Psoas muscle (tissue), 8 donors: ENCODE measurements around the gene RPL19. TPM values are rescaled to one million over a fixed set of nuclear protein-coding genes. Genes with fewer than 3 reads are reported as not detected.

ENCODE experiments used
- ATAC-seq, 4 donors: fragments of 200-7000 bp; cut with Tn5 transposase; one replicate each; pipeline ENCODE4 v1.9.1; 2020; ENCODE audit warnings: moderate library complexity in 3 of 4, mild to moderate bottlenecking in 2 of 4
- DNase-seq, 2 donors: peaks; one replicate each; pipeline ENCODE4 v3.0.0-alpha.2; 2020
- H3K27ac ChIP-seq: fragments of 200-600 bp; one replicate; pipeline ENCODE4 v1.8.0; 2022
- H3K27me3 ChIP-seq, 3 donors: fragments of 200-600 bp in 1 of 3; one replicate each; pipeline versions ENCODE4 v1.6.1 to v1.8.0; 2013 to 2022; ENCODE audit warnings: low read length in 2 of 3, mild to moderate bottlenecking in 2 of 3, moderate library complexity in 1 of 3; ENCODE audit not compliant: insufficient read depth in 3 of 3
- H3K36me3 ChIP-seq, 2 donors: fragments of 200-600 bp in 1 of 2; one replicate each; pipeline versions ENCODE4 v1.6.1 to v1.8.0; 2013 to 2022; ENCODE audit warnings: low read depth in 1 of 2, mild to moderate bottlenecking in 1 of 2, moderate library complexity in 1 of 2; ENCODE audit not compliant: insufficient read depth in 1 of 2
- H3K4me1 ChIP-seq: fragments of 200-600 bp; one replicate; pipeline ENCODE4 v1.8.0; 2022
- H3K4me3 ChIP-seq: fragments of 200-600 bp; one replicate; pipeline ENCODE4 v1.8.0; 2022; ENCODE audit warnings: mild to moderate bottlenecking
- H3K9me3 ChIP-seq: fragments of 200-600 bp; one replicate; pipeline ENCODE4 v1.8.0; 2022
- WGBS, 3 donors: extraction: QIAGEN DNeasy Blood & Tissue Kit; methylation state at CpG; one replicate each; pipeline versions ENCODE4 v1.1.6 to v1.1.7; 2013; 5-methylcytosine and 5-hydroxymethylcytosine counted together
- intact Hi-C, 2 donors: fragments of 100-400 bp; cut with DNase I; formaldehyde crosslinking; loops; one replicate each; pipeline versions ENCODE4 v1.11.0 to v1.14.2; 2022
- polyA plus RNA-seq, 3 donors: library from polyadenylated mRNA; stranded (reverse); fragments of 200-250 nt; gene quantifications; one replicate each; pipeline ENCODE4 v1.2.3, GENCODE V29; 2013
- total RNA-seq, 4 donors: library from RNA; stranded (reverse); fragmentation: NEBNext Ultra II Directional in 2 of 4; extraction: Animal tissue kit (Norgen Biotek cat#: 25700) in 2 of 4; gene quantifications; one replicate each; pipeline versions ENCODE4 v1.2.1 to v1.2.4, GENCODE V29; 2021 to 2023
- TF ChIP-seq, protein P1 (sequence below): fragments of 200-600 bp; IDR thresholded peaks from one replicate; pipeline ENCODE4 v1.8.0; 2022; ENCODE audit warnings: antibody characterized with exemption
- donor health status: healthy with polysubstance abuse.
- donor health status: DM: no; HTN: no; CAD: no; lungs with moderate emphysema.
- donor health status: Bipolar disorder and iron deficiency.
- donor health status: healthy.
- donor health status: DM: yes; HTN: yes; CAD: no.
- donor health status: DM: no; HTN: no; CAD: no.
- donor health status: DM: no; HTN: no; CAD: no.
- donor health status: DM: yes; HTN: yes; CAD: no.

The RPL19 gene
- total and polyA plus RNA-seq, 7 donors = 1,146 to 3,039 (median 1,520) TPM

DNA sequence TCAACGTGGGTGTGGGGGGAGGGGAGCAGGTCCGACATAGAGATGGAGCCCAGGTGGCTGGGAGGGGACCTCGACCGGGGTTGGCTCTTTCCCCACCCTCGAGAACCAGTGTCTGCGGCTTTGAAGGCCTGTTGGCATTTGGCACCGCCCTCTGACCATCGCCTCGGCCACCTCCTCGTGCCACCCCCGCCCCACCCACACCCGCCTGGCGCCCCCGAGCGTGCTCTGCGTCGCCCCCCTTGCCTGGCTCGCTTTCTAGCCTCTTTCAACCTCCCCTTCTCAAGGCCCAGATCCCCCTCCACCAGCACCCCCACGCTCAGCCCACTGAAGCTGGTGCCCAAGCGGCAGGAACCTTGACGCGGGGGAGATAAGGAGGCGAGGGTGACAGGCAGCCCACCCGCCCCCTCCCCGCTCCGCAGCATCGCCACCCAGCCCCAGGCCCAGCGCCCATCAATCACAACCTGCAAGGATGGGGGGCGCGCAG, 3.2 kb upstream of the RPL19 start:
- WGBS, 3 donors = 1 to 3% (median 1%) methylated on average over 18 to 30 of the region's 30 CpGs
- Histone ChIP-seq H3K4me1 (peaks cover 42% of the 10 kb centered on the region), H3K27me3 (no peaks in the 10 kb centered on the region), H3K9me3 (no peaks in the 10 kb centered on the region), H3K4me3 (peak overlapping the region; percentile 90), H3K27ac (peak overlapping the region; percentile 97), H3K36me3 (peaks cover 0 to 21% of the 10 kb centered on the region in 2 donors)
- DNase-seq (peak; percentile 76 to 87), ATAC-seq (peak; percentile 30 to 43 (median 36))
- TF ChIP-seq, protein P1, sequence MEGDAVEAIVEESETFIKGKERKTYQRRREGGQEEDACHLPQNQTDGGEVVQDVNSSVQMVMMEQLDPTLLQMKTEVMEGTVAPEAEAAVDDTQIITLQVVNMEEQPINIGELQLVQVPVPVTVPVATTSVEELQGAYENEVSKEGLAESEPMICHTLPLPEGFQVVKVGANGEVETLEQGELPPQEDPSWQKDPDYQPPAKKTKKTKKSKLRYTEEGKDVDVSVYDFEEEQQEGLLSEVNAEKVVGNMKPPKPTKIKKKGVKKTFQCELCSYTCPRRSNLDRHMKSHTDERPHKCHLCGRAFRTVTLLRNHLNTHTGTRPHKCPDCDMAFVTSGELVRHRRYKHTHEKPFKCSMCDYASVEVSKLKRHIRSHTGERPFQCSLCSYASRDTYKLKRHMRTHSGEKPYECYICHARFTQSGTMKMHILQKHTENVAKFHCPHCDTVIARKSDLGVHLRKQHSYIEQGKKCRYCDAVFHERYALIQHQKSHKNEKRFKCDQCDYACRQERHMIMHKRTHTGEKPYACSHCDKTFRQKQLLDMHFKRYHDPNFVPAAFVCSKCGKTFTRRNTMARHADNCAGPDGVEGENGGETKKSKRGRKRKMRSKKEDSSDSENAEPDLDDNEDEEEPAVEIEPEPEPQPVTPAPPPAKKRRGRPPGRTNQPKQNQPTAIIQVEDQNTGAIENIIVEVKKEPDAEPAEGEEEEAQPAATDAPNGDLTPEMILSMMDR = no peak
- intact Hi-C loops = no loop called here

DNA sequence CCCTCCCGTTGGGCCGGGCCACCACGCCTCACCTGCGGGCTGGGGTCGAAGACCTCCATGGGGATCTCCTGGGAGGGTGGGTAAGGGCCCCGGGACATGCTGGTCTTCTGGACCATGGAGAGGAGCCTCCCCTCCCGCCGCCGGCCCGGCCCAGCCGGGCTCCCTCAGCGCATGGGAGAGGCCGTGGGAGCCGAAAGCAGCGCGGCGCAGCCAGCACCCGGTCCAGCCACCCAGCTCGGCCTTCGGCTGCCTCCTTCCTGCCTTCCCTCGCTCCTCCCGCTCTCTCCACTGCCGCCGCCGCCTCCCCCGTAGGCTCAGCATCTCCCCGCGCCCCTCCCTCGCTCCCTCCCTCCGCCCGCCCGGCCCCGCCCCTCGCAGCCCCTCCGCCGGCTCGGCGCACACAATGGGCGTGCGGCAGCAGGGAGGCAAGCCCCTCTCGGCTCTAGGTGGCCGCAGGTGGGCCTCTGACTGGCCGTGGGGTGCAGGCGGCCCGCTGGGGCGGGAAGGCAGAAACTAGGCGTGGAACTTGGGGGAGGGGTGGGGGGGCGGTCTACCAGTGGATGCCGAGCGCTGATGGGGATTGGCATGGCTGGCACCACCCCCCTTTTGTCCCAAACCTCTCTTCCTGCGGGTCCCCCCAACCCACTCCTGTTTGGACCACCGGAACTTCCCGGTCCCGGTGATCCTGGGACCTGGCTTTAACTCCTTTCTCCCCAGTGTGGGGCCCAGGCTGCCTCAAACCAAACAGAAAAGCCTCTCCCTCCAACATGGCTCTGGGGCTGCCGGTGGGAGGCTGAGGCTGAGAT, 2.5 kb upstream of the RPL19 start, which contains the start of gene CACNB1:
CACNB1 (minus strand) TSS at position 290 of the 806 bp plus-strand sequence; CDS start at position 116, 174 bp downstream.
- H3K36me3 ChIP-seq = peaks cover 3 to 24% of the 10 kb centered on the region in 2 donors
- peak within 1 kb of the TSS; percentile 97 for H3K27ac ChIP-seq
- no peaks in the 10 kb centered on the region for H3K9me3 ChIP-seq
- 2 to 4% (median 2%) methylated on average over 23 to 55 of the region's 55 CpGs for WGBS, 3 donors
- H3K27me3 ChIP-seq = no peaks in the 10 kb centered on the region
- TF ChIP-seq, protein P1 = no peak
- DNase-seq (peak; percentile 83 to 85), ATAC-seq (peak; percentile 9 to 20 (median 14))
- H3K4me1 ChIP-seq = peaks cover 44% of the 10 kb centered on the region
- H3K4me3 ChIP-seq = peak within 1 kb of the TSS; percentile 90
- intact Hi-C loops = no loop called here

DNA sequence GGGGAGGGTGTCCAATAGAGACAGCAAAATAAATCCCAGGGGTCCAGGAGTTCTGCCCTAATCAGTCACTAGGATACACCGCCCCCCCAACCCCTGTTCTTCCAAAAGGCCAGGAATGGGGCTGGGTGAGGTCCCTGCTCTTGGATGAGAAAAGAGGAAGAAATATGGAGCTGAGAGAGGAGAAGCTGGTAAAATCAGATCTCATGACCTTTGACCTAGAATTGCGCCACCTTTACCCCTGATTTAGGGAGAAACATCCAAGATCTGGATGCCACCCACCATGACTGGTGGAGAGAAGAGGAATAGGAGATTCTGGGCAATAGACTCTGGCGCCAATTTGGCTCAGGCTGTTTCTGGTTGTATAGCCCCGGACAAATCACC, 1.9 kb upstream of the RPL19 start:
- TF ChIP-seq, protein P1 = no peak
- Histone ChIP-seq H3K4me1 (peaks cover 44% of the 10 kb centered on the region), H3K9me3 (no peaks in the 10 kb centered on the region), H3K36me3 (peaks cover 3 to 26% of the 10 kb centered on the region in 2 donors), H3K27ac (peak overlapping the region; percentile 97), H3K27me3 (no peaks in the 10 kb centered on the region), H3K4me3 (peak overlapping the region; percentile 90)
- ATAC-seq (no peak), DNase-seq (no peak)
- intact Hi-C loops = no loop called here
- WGBS, 3 donors = 75 to 80% (median 76%) methylated on average over 4 of the region's 4 CpGs

DNA sequence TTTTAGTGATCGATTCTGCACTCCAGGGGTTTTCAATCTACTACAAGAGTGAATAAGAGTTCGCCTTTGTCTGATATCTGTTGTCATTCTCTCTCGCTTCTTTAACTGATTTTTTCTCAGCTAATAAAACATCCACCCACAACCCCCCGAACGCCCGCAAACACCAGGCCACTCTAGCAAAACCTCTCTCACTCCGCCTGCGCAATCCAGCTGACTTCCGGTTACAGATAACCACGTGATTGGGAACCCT, 338 bp upstream of the RPL19 start:
- H3K27ac ChIP-seq = peak overlapping the region; percentile 97
- peaks cover 10 to 40% of the 10 kb centered on the region in 2 donors for H3K36me3 ChIP-seq
- ATAC-seq = peak; percentile 34 to 69 (median 60)
- DNase-seq = peak; percentile 89 to 94
- H3K27me3 ChIP-seq = no peaks in the 10 kb centered on the region
- 0 to 1% (median 0%) methylated on average over 10 of the region's 10 CpGs for WGBS, 3 donors
- H3K9me3 ChIP-seq = no peaks in the 10 kb centered on the region
- H3K4me3 ChIP-seq = peak overlapping the region; percentile 89
- peaks cover 35% of the 10 kb centered on the region for H3K4me1 ChIP-seq
- intact Hi-C loops = no loop called here
- TF ChIP-seq, protein P1 = no peak
